Prostate gland (tissue), 2 donors: ENCODE results near the gene CYP4V2. TPM values are rescaled to one million over a fixed set of nuclear protein-coding genes. Genes with fewer than 3 reads are reported as not detected.

Source experiments
- DNase-seq: peaks from one replicate; pipeline ENCODE4 v3.0.0-alpha.2; 2019; ENCODE audit warnings: low spot score
- H3K27ac ChIP-seq, 2 donors: fragments of 200-600 bp; sonication (generic); 2 replicates each; pipeline ENCODE4 v1.5.1; 2017 to 2019
- H3K27me3 ChIP-seq: fragments of 200-600 bp; sonication (generic); replicated peaks from 2 replicates; pipeline ENCODE4 v1.5.1; 2019; ENCODE audit not compliant: insufficient read depth
- H3K36me3 ChIP-seq, 2 donors: fragments of 200-600 bp; sonication (generic); 1 replicate in 1 of 2; 2 replicates in 1 of 2; pipeline versions ENCODE4 v1.5.1 to v1.8.1; 2017 to 2019
- H3K4me1 ChIP-seq: fragments of 200-600 bp; sonication (generic); replicated peaks from 2 replicates; pipeline ENCODE4 v1.5.1; 2019
- H3K4me3 ChIP-seq, 2 donors: fragments of 200-600 bp; sonication (generic); 2 replicates each; pipeline ENCODE4 v1.5.1; 2017 to 2019
- H3K9me3 ChIP-seq: fragments of 200-600 bp; sonication (generic); 2 replicates; pipeline ENCODE4 v1.5.1; 2017
- POLR2A ChIP-seq: fragments of 450-650 bp; IDR thresholded peaks from one replicate; pipeline ENCODE4 v1.6.1; 2016; ENCODE audit warnings: antibody characterized with exemption, mild to moderate bottlenecking
- POLR2AphosphoS5 ChIP-seq: sonication (generic); formaldehyde crosslinking; IDR thresholded peaks from one replicate; pipeline ENCODE4 v1.6.1; 2017; ENCODE audit warnings: antibody characterized with exemption
- WGBS: methylation state at CpG from one replicate; pipeline ENCODE4 v1.1.5; 2018; 5-methylcytosine and 5-hydroxymethylcytosine counted together
- intact Hi-C: fragments of 100-400 bp; cut with DNase I; formaldehyde crosslinking; loops from one replicate; pipeline ENCODE4 v1.14.2; 2022
- total RNA-seq, 2 donors: library from RNA; depleted of rRNA; stranded (reverse); fragments of >200 nt; gene quantifications; one replicate each; pipeline ENCODE4 v1.1.0, GENCODE V29; 2016
- TF ChIP-seq, protein P1 (sequence below), 4 experiments: fragments of 200-600 bp in 2 of 4; fragments of 450-650 bp in 2 of 4; sonication (generic) in 2 of 4; IDR thresholded peaks; 1 replicate in 3 of 4; 2 replicates in 1 of 4; pipeline ENCODE4 v1.5.1; 2016 to 2019; ENCODE audit warnings: antibody characterized with exemption in 4 of 4, mild to moderate bottlenecking in 2 of 4, moderate library complexity in 2 of 4

Gene CYP4V2
- total RNA-seq, 2 donors from 2014 or later = 23.5 to 40.2 TPM

DNA sequence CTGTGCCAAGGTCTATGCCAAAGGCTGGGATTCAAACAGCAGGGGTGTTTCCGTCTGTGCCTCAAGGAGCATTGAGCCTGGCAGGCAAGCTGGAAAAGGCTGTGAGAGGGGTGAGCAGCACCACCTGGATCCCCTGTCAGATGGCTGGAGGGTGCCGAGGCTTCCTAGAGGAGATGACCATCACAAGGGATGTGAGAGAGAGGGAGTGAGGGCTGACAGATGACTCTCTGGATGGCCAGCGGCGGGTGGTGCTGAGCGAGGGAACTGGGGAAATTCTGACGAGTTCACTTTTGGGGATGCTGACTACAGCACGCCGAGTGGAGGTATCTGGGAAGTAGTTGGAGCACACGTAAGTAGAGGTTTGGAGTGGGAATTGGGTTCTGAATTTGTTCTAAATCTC, 22.6 kb upstream of the CYP4V2 start:
- WGBS = 92% methylated on average over 9 of the region's 9 CpGs
- Histone ChIP-seq H3K4me3 (no peak overlapping the region), H3K27ac (no peak overlapping the region), H3K9me3 (no peaks in the 10 kb centered on the region), H3K27me3 (no peaks in the 10 kb centered on the region), H3K36me3 (no peaks in the 10 kb centered on the region), H3K4me1 (no peaks in the 10 kb centered on the region)
- TF ChIP-seq, protein P1, sequence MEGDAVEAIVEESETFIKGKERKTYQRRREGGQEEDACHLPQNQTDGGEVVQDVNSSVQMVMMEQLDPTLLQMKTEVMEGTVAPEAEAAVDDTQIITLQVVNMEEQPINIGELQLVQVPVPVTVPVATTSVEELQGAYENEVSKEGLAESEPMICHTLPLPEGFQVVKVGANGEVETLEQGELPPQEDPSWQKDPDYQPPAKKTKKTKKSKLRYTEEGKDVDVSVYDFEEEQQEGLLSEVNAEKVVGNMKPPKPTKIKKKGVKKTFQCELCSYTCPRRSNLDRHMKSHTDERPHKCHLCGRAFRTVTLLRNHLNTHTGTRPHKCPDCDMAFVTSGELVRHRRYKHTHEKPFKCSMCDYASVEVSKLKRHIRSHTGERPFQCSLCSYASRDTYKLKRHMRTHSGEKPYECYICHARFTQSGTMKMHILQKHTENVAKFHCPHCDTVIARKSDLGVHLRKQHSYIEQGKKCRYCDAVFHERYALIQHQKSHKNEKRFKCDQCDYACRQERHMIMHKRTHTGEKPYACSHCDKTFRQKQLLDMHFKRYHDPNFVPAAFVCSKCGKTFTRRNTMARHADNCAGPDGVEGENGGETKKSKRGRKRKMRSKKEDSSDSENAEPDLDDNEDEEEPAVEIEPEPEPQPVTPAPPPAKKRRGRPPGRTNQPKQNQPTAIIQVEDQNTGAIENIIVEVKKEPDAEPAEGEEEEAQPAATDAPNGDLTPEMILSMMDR (IDR thresholded peaks at IDR 0.05) = no peak
- no peak for TF ChIP-seq POLR2AphosphoS5
- TF ChIP-seq POLR2A = no peak
- intact Hi-C loops = no loop called here
- DNase-seq = no peak

DNA sequence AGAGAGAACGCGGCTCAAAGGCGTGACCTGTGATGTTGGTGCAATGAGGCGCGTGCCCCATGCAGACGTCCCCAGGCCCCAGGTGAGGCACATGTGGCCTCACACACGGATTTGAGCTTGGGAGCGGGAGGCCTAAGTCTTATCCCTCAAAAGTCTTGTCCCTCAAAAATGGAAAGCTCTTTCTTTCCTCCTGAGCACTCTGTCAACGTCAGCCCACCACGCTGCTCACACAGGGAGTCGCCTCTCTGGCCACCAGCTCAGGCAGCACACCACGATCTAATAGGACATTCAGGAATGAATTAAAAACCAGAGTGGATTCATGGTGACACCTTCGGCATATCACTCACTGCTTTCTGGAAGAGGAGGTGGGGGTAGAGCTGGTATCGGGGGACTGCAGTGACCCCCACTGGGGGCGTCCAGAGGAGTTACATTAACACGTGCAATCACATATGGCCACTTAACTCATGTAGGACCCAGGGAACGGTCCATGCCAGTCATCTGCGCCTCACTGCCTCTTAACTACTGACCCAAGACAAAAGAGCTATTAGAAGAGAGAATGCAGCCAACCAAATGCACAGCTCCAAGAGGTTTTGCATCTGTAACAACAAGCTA, 21.9 kb upstream of the CYP4V2 start:
- H3K4me3 ChIP-seq = no peak overlapping the region
- no peak overlapping the region for H3K27ac ChIP-seq
- H3K4me1 ChIP-seq = no peaks in the 10 kb centered on the region
- TF ChIP-seq, protein P1 (IDR thresholded peaks at IDR 0.05) = no peak
- no peak for TF ChIP-seq POLR2A
- no peak for TF ChIP-seq POLR2AphosphoS5
- WGBS = 93% methylated on average over 18 of the region's 18 CpGs
- H3K9me3 ChIP-seq = no peaks in the 10 kb centered on the region
- no peaks in the 10 kb centered on the region for H3K27me3 ChIP-seq
- H3K36me3 ChIP-seq = no peaks in the 10 kb centered on the region
- intact Hi-C loops = no loop called here
- DNase-seq = no peak

DNA sequence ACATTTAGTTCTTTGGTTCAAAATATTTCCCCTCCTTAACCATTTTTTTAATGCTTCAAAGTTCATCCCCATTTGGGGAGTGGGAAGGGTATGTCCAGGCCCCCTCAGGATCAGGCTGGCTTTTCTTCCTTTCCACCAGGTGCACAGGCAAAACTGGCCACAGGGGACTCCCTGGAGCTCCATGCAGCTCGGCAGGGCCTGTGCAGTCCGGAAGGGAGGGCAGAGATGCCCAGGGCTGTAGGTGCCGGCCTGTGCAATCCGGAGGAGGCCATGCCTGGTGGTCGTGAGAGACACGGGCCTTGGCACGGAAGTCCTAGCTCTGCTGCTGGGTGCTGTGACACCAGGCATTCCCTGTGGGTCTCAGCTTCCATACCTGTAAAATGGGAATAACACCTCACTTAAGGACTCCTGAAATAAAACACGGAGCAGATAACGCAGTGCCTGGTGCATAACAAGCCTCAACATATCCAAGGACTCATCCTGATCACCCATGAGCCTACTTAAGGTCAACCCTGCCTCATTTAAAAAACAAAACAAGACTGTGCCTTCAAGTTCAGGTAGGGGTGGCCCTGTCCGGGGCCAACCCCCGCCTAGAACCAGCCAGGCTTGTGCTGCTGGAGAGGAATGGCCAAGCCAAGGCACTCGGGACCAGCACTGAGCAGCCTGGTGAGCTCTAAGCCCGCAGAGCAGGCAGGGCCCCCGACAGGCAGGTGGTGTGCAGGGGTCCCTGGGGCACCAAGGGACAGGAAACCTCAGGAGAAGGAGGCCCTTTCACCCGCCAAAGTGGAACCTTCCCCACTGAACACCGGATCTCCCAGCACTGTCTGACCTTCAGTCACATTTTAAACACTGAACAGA, 21.2 kb upstream of the CYP4V2 start:
- no peaks in the 10 kb centered on the region for H3K27me3 ChIP-seq
- TF ChIP-seq POLR2AphosphoS5 (no peak), POLR2A (no peak)
- TF ChIP-seq, protein P1 (IDR thresholded peaks at IDR 0.05) = no peak
- H3K4me3 ChIP-seq = no peak overlapping the region
- H3K27ac ChIP-seq = no peak overlapping the region
- DNase-seq = no peak
- H3K9me3 ChIP-seq = no peaks in the 10 kb centered on the region
- intact Hi-C loops = no loop called here
- no peaks in the 10 kb centered on the region for H3K4me1 ChIP-seq
- no peaks in the 10 kb centered on the region for H3K36me3 ChIP-seq
- 90% methylated on average over 16 of the region's 16 CpGs for WGBS

DNA sequence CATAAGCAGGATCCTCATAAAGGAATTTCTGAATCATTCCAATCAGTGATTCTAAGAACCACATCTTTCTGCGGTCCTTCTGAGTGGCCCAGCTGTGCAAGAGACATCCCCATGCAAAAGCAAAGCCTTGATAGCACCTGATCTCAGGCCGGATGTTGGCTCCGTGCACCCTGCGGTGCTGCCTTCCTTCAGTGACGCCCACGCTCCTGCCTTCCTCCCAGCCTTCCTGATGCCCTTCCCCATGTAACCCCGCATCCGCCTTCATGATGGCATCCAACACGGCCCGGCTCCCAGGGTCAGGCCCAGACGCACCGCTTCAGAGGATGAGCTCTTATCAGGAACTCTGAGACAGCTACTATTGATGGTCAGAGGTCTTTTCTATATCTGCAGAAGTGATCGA, 20.4 kb upstream of the CYP4V2 start:
- intact Hi-C loops = no loop called here
- Histone ChIP-seq H3K27ac (no peak overlapping the region), H3K4me3 (no peak overlapping the region), H3K27me3 (no peaks in the 10 kb centered on the region), H3K36me3 (no peaks in the 10 kb centered on the region), H3K4me1 (no peaks in the 10 kb centered on the region), H3K9me3 (no peaks in the 10 kb centered on the region)
- no peak for DNase-seq
- 88% methylated on average over 13 of the region's 13 CpGs for WGBS
- TF ChIP-seq, protein P1 (IDR thresholded peaks at IDR 0.05) = no peak
- TF ChIP-seq POLR2A (no peak), POLR2AphosphoS5 (no peak)
